Caco-2 (cell line): Measurements from ENCODE around the gene RBP4. TPM values are rescaled to one million over a fixed set of nuclear protein-coding genes. Genes with fewer than 3 reads are reported as not detected.

Experiments
- BruUV-seq: library from RNA; stranded (reverse); fragments of 400-500 nt; replicated peaks from 2 replicates; lab custom pipeline; 2021; lab: Mats Ljungman, UMichigan
- CTCF ChIA-PET: fragments of 300-600 bp; sonication (Branson Sonifier 250); formaldehyde crosslinking; loops from one replicate; lab custom pipeline; 2022; ENCODE audit warnings: antibody characterized with exemption; lab: Charles Lee
- POLR2A ChIA-PET: fragments of 300-600 bp; sonication (Branson Sonifier 250); formaldehyde crosslinking; loops from one replicate; lab custom pipeline; 2022; ENCODE audit warnings: antibody characterized with exemption; lab: Charles Lee
- DNase-seq, 2 experiments: peaks; one replicate each; pipeline versions ENCODE4 v3.0.0 to v3.0.0-alpha.2; 2020 to 2022
- H3K27me3 ChIP-seq: replicated peaks from 2 replicates; pipeline ENCODE4 v1.6.0; 2011; ENCODE audit warnings: low read length; ENCODE audit not compliant: control insufficient read depth, insufficient read depth
- H3K36me3 ChIP-seq: 2 replicates; pipeline ENCODE4 v1.5.1; 2011; ENCODE audit warnings: low read length; ENCODE audit not compliant: control insufficient read depth, insufficient read depth
- H3K4me1 ChIP-seq: fragments of 250-450 bp; sonication (Bioruptor Pico); 2 replicates; pipeline ENCODE4 v1.5.1; 2020; ENCODE audit warnings: mild to moderate bottlenecking
- H3K4me3 ChIP-seq: 2 replicates; pipeline ENCODE4 v1.5.1; 2011; ENCODE audit warnings: low read depth, mild to moderate bottlenecking, control low read depth, low read length
- H3K9me3 ChIP-seq: fragments of 250-450 bp; sonication (Bioruptor Pico); 2 replicates; pipeline ENCODE4 v1.5.1; 2020; ENCODE audit warnings: mild to moderate bottlenecking, moderate library complexity
- H3K27ac Mint-ChIP-seq: one replicate; pipeline ENCODE4 v1.8.0; 2022; ENCODE audit warnings: mixed read lengths; ENCODE audit not compliant: unreplicated experiment
- H3K27me3 Mint-ChIP-seq: one replicate; pipeline ENCODE4 v1.8.0; 2022; ENCODE audit warnings: mixed read lengths; ENCODE audit not compliant: insufficient read depth, unreplicated experiment
- H3K36me3 Mint-ChIP-seq: one replicate; pipeline ENCODE4 v1.8.0; 2022; ENCODE audit warnings: mild to moderate bottlenecking, mixed read lengths; ENCODE audit not compliant: insufficient read depth, unreplicated experiment
- H3K4me1 Mint-ChIP-seq: one replicate; pipeline ENCODE4 v1.8.0; 2022; ENCODE audit warnings: low read depth, mixed read lengths; ENCODE audit not compliant: unreplicated experiment
- H3K4me3 Mint-ChIP-seq: one replicate; pipeline ENCODE4 v1.8.0; 2022; ENCODE audit warnings: mild to moderate bottlenecking, moderate library complexity, mixed read lengths; ENCODE audit not compliant: unreplicated experiment
- H3K9me3 Mint-ChIP-seq: one replicate; pipeline ENCODE4 v1.8.0; 2022; ENCODE audit warnings: mixed read lengths; ENCODE audit not compliant: unreplicated experiment
- CTCF ChIP-seq, 2 experiments: fragments of 200-600 bp in 1 of 2; IDR thresholded peaks; 1 replicate in 1 of 2; 2 replicates in 1 of 2; pipeline versions ENCODE4 v1.5.1 to v1.8.0; 2011 to 2022; ENCODE audit warnings: antibody characterized with exemption in 1 of 2, control low read depth in 1 of 2, inconsistent platforms in 1 of 2, low read depth in 1 of 2, low read length in 1 of 2, mild to moderate bottlenecking in 1 of 2, moderate library complexity in 1 of 2; ENCODE audit not compliant: insufficient read depth in 1 of 2, severe bottlenecking in 1 of 2, unreplicated experiment in 1 of 2
- intact Hi-C: fragments of 100-400 bp; cut with micrococcal nuclease; formaldehyde crosslinking; loops from one replicate; pipeline ENCODE4 v1.10.0; 2022; ENCODE audit not compliant: unreplicated experiment
- total RNA-seq: library from RNA; stranded (reverse); gene quantifications from 2 replicates; pipeline ENCODE4 v1.2.3, GENCODE V29; 2022

The RBP4 gene
- total RNA-seq, 1 experiment from 2014 or later = 255 TPM

GRCh38 chr10:93572606-93573005, 28.4 kb downstream of the RBP4 start:
- intact Hi-C loops = no loop called here
- Mint-ChIP-seq H3K9me3 (no peaks in the 10 kb centered on the region), H3K27me3 (no peaks in the 10 kb centered on the region), H3K4me3 (no peak overlapping the region), H3K27ac (no peak overlapping the region), H3K36me3 (no peaks in the 10 kb centered on the region), H3K4me1 (peaks cover 29% of the 10 kb centered on the region)
- ChIA-PET CTCF (no interaction called here), POLR2A (no interaction called here)
- TF ChIP-seq CTCF (IDR thresholded peaks at IDR 0.05; ENCODE audit: insufficient read depth in 1 of 2, low read depth in 1 of 2, low read length in 1 of 2, severe bottlenecking in 1 of 2, unreplicated experiment in 1 of 2) = no peak
- Histone ChIP-seq H3K27me3 (no peaks in the 10 kb centered on the region), H3K4me3 (no peak overlapping the region), H3K36me3 (no peaks in the 10 kb centered on the region), H3K9me3 (no peaks in the 10 kb centered on the region), H3K4me1 (peaks cover 34% of the 10 kb centered on the region)
- no TSS peak for BruUV-seq
- no peak for DNase-seq

- no peaks in the 10 kb centered on the region for H3K27me3 Mint-ChIP-seq
- no TSS peak for BruUV-seq
- Histone ChIP-seq H3K9me3 (no peaks in the 10 kb centered on the region), H3K36me3 (no peaks in the 10 kb centered on the region), H3K27me3 (no peaks in the 10 kb centered on the region), H3K4me1 (peaks cover 40% of the 10 kb centered on the region), H3K4me3 (no peak overlapping the region)
- POLR2A ChIA-PET = no interaction called here
- intact Hi-C loops = no loop called here
- H3K4me3 Mint-ChIP-seq = no peak overlapping the region
- no peak overlapping the region for H3K27ac Mint-ChIP-seq
- no peak for DNase-seq
- H3K36me3 Mint-ChIP-seq = no peaks in the 10 kb centered on the region
- H3K4me1 Mint-ChIP-seq = peaks cover 23% of the 10 kb centered on the region
- no peaks in the 10 kb centered on the region for H3K9me3 Mint-ChIP-seq
- no peak for TF ChIP-seq CTCF (IDR thresholded peaks at IDR 0.05; ENCODE audit: insufficient read depth in 1 of 2, low read depth in 1 of 2, low read length in 1 of 2, severe bottlenecking in 1 of 2, unreplicated experiment in 1 of 2)
- CTCF ChIA-PET = no interaction called here
Measured at GRCh38 chr10:93570383-93570782, 30.7 kb downstream of the RBP4 start.

- Histone ChIP-seq H3K4me3 (no peak overlapping the region), H3K36me3 (no peaks in the 10 kb centered on the region), H3K27me3 (no peaks in the 10 kb centered on the region), H3K4me1 (peaks cover 31% of the 10 kb centered on the region), H3K9me3 (no peaks in the 10 kb centered on the region)
- Mint-ChIP-seq H3K27me3 (no peaks in the 10 kb centered on the region), H3K36me3 (no peaks in the 10 kb centered on the region), H3K4me3 (no peak overlapping the region), H3K27ac (no peak overlapping the region), H3K4me1 (peaks cover 16% of the 10 kb centered on the region), H3K9me3 (no peaks in the 10 kb centered on the region)
- BruUV-seq = no TSS peak
- intact Hi-C loops = no loop called here
- no peak for DNase-seq
- CTCF ChIA-PET = no interaction called here
- no peak for TF ChIP-seq CTCF (IDR thresholded peaks at IDR 0.05; ENCODE audit: insufficient read depth in 1 of 2, low read depth in 1 of 2, low read length in 1 of 2, severe bottlenecking in 1 of 2, unreplicated experiment in 1 of 2)
- POLR2A ChIA-PET = no interaction called here
Measured at GRCh38 chr10:93568105-93568390, 33.0 kb downstream of the RBP4 start.
